NCI-H446 treated with DMSO at 0.1 percent for 48 hours (cell line): ENCODE data around the gene CTSK.
"Not testable (repeated sequence)": the region's sequence is repeated elsewhere in the genome, so short reads cannot be mapped to it uniquely, and the experiment has no call there.

ENCODE experiments used
- DNase-seq: peaks from one replicate; lab custom pipeline; 2025; lab: John Stamatoyannopoulos, UW

CTSK gene

DNA sequence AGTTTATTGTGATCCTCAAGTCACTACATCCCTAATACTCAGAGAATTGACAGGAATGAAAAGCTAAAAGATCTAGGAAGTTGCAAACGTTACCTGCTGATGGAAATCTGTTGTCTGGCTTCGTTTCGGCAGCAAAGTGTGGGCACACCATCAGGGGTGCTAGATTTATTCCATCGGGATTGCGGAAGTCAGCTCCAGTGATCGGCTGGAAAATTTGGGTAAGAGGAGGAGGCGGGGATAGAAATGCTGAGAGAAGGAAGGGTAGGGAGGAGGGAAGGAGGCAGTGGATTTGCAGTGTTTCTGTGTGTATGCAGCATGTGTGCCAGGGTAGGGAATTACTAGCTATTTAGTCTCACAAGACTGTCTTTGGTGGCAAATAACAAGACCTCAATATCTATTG is at the start of gene CTSK:
Gene CTSK, minus strand, starts transcription at position 140 of the 400 bp plus-strand sequence. CDS start 1,455 bp downstream, outside the sequence.
- no peak for DNase-seq

DNA sequence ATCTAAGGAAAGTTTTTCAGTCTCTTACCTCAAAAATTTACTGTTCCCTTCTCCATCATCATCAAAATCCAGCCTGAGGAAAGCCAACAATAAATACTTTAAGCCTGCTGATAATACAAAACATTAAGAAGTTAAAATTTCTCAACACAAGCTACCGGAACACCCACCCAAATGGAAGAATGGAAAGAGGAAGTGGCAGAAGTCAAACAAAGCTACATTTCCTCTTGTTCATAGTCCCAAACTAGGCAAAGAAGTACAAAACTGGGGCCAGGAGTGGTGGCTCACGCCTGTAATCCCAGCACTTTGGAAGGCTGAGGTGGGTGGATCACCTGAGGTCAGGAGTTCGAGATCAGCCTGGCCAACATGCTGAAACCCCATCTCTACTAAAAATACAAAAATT is 44.7 kb upstream of the CTSK start:
- not testable (repeated sequence) for DNase-seq

DNA sequence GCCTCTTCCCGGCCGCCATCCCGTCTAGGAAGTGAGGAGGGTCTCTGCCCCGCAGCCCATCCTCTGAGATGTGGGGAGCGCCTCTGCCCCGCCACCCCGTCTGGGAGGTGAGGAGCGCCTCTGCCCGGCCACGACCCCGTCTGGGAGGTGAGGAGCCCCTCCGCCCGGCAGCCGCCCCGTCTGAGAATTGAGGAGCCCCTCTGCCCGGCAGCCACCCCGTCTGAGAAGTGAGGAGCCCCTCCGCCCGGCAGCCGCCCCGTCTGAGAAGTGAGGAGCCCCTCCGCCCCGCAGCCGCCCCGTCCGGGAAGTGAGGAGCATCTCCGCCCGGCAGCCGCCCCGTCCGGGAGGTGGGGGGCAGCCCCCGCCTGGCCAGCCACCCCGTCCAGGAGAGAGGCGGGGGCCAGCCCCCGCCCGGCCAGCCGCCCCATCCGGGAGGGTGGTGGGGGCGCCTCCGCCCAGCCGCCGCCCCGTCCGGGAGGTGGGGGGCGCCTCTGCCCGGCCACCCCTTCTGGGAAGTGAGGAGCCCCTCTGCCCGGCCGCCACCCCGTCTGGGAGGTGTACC is 42.8 kb upstream of the CTSK start:
- not testable (repeated sequence) for DNase-seq

DNA sequence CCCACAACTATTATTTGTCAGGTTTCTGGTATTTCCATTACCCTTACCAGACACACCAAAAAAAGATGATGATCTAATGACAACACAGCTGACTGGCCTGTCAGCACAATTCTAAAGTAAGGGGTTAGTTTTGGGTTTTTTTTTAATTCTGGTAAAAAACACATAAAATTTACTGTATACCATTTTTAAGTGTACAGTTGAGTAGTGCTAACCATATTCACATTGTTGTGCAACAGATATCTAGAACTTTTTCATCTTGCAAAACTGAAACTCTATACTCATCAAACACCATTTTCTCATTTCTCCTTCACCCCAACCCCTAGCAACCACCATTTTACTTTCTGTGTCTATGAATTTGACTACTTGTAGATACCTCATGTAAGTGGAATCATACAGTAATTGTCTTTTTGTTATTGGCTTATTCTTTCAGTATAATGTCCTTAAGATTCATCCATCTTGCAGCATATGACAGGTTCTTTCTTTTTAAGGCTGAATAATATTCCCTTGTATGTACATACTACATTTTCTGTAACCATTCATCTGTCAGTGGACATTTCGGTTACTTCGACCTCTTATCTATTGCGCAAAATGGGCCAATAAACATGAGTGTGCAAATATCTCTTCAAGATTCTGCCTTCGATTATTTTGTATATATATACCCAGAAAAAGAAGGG is 38.5 kb upstream of the CTSK start:
- DNase-seq, result no peak

DNA sequence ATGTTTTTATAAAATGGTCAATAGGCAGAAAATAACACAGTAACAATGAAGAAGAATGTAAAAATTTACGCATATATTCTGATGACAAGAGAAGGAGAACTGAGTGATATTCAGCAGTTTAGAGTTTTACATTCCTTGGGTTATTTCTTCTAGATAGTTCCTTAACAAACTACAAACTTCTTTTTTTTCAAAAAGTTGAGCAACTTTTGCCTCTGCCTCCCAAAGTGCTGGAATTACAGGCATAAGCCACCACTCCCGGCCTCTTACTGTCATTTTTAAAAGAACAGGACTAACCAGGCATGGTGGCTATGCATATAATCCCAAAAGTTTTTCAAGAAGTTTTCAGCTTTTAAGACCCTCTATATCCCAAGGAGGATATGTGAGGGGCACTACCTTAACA is 35.4 kb upstream of the CTSK start:
- DNase-seq, result no peak

DNA sequence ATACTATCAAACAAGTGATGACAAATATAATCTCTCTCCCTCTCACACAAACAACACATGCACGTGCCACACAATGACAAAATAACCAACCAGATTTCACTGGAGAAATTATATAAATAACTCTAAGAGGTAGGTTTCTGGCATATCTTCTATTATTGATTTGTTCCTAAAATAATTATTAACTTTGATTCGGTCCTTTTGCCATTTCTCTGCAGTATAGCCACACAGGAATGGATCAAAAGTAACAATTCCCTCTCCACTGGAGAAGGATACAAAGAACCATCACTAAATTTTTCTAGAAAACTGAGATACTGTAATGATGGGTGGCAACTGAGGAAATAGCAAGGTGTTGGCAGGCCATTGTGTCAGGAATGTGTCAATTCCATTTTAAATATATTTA is 34.9 kb upstream of the CTSK start:
- no peak for DNase-seq

DNA sequence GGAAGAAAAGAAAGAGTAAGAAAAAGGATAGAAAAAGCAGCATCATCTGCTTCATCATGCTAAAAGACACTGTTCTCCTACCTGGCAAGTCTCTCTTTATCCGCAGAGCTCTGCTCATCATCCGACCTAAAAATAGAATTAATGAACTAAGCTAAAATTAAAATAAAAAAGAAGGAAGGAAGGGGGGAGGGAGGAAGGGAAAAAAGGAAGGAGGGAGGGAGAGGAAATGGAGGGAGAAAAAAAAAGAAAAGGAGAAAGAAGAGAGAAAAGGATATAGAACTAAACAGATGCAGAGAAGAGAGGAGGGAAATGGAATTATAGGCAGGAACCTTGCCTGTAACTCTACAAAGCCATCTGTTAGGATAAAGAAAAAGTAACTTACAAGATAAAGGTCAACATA is 34.3 kb upstream of the CTSK start:
- no peak for DNase-seq

DNA sequence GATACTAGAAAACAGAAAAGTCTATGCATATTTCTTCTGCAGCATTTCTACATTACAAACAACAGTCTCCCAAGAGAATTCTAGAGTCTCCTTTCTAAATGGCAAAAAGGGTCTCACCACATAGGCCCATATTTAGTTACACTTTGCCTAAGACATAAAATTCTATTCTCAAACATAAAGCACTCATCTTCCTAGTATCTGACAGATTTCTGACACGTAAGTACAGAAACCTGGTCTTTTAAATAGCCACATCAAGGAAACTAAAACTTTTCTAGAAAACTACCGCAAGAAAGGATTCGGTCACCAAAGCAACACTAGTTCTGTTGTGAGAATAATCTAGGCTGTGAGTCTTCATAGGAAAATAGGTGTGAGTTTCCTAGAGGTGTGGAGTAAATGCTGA is 33.6 kb upstream of the CTSK start:
- DNase-seq, result no peak

DNA sequence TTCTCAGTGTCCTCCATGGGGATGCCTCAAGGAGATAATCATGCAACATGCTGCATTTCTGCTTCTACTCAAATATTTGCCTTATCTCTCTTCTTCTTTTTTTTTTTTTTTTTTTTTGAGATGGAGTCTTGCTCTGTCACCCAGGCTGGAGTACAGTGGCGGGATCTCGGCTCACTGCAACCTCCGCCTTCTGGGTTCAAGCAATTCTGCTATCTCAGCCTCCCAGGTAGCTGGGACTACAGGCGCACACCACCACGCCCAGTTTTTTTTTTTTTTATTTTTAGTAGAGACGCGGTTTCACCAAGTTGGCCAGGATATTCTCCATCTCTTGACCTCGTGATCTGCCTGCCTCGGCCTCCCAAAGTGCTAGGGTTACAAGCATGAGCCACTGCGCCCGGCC is 32.8 kb upstream of the CTSK start:
- not testable (repeated sequence) for DNase-seq

DNA sequence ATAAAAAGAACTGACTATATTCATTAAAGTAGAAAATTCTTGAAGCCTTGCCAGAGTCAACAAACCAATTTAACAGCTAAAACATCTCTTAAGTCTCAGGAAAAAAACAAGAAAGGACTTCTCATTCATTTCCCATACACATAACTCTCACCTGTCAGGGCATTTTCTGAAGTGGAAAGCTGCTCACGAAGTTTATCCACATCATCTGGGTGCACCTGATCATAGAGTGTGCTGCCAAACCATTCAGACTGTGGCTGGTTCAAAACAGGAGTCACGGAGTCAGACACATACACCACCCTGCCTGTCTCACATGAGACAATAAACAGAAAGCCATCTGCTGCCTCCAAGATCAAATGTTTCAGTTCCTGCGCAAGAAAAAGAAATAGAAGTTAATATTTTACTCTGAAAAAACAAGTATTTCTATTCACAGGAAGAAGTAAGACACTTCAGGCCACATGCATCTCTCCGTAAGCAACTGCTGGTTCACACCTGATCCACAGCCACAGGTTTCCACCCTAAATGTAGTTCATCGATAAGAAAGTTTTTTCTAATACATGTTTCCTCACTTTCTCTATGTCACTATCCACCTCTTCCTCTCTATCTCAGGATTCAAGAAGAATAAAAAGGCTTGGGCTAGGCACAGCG is 28.2 kb upstream of the CTSK start:
- DNase-seq, result no peak

DNA sequence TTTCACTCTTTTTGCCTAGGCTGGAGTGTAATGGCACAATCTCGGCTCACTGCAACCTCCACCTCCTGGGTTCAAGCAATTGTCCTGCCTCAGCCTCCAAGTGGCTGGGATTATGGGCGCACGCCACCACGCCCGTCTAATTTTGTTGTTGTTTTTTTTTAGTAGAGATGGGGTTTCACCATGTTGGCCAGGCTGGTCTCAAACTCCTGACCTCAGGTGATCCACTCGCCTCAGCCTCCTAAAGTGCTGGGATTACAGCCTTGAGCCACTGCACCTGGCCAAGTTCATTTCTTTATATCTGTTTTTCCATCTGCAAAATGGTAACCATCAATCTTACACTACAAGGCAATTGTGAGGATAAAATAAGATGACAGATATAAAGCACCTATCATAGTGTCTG is 25.9 kb upstream of the CTSK start:
- DNase-seq, result not testable (repeated sequence)

DNA sequence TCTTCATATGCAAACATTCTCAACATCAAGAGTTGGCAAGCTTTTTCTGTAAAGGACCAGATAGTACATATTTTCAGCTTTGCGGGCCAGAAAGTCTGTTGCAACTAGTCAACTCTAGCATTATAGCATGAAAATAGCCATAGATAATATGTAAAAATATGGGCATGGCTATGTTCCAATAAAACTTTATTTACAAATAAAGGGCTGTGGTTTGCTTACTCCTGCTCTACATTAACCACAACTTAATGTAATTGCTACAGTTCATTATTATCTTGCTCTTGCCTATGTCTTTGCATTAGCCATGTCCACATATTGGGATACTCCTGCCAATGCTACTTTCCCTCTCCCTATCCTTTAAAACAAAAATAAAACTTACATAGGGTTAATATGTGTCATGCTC is 24.5 kb upstream of the CTSK start:
- DNase-seq, result no peak

DNA sequence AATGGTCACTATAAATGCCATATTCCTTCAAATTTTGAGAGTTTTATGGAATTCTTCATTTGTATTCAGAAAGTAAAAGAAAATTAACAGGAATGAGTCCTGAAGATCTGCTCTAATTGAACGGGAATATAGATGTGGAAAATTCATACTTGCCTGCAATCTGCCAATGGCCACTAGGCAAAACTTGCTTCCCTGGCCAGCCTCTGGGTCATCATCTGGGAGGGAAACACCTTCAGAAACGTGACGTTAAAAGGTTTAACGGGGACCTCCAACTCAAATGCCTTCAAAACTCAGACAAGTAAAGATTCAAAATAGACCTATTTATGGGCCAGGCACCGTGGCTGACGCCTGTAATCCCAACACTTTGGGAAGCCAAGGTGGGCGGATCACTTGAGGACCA is 21.7 kb upstream of the CTSK start:
- DNase-seq, result no peak

DNA sequence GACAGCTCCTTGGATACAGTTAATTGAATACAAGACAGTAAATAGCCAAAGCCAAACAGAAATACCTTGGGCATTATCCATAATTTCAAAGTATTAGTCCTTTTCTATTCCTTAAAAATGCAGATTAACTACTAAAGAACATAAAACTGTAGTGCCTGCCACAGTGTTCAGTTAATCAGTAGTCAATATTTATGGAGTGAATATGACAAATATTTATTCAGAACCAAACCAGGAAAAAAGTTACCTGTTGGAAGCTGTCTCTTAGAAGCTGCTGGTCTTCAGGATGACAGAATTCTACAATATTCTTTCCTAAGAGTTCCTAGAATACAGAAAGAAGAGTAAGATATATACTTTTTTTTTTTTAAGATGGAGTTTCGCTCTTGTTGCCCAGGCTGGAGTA is 18.2 kb upstream of the CTSK start:
- no peak for DNase-seq

DNA sequence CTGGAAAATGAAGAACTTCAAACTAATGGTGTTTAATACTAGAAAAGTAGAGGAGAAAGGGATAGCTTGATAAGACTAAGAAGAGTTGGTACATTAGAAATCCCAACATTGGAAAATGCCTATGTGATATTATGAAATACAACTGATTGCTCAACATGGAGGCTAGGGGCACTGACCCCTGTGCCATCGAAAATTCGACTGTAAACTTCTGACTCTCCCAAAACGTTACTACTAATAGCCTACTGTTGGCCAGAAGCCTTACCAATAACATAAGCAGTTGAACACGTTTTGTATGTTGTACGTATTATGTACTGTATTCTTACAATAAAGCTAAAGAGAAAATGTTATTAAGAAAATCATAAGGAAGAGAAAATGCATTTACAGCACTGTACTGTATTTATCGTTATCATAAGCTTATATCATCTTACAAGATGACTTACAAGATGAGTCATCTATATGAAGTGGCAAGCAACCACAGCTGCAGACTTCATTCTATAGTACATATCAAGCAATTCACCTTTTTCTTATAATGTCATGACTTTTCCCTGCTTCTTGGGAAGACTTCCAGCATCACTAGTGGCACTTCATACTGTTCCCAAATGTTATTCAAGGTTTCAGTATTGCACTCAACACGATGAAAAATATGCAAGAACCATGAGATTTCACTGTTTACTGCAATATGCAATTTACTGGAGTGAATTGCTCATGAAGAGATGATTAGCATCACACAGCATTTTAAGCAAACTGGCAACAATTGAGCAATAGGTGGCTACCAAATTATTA is 12.9 kb upstream of the CTSK start:
- DNase-seq, result no peak

DNA sequence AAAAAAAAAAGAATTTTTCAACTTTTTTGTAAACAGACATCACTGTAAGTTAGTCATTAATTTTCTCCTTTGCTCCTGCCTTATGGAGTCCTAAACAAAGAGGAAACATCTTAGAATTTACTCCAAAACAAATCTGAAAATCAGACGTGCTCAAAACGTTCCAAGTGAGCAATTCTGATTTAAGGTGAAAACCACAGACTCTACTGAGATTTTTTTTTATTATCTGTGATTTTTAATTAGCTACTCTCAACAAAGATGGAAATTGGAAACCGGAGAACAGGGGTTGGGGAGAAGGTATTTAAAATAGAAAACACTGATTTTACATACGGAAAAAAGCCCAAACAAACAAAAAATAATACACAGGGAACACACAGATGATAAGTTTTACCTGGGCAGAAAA is 7.8 kb upstream of the CTSK start:
- DNase-seq, result no peak

DNA sequence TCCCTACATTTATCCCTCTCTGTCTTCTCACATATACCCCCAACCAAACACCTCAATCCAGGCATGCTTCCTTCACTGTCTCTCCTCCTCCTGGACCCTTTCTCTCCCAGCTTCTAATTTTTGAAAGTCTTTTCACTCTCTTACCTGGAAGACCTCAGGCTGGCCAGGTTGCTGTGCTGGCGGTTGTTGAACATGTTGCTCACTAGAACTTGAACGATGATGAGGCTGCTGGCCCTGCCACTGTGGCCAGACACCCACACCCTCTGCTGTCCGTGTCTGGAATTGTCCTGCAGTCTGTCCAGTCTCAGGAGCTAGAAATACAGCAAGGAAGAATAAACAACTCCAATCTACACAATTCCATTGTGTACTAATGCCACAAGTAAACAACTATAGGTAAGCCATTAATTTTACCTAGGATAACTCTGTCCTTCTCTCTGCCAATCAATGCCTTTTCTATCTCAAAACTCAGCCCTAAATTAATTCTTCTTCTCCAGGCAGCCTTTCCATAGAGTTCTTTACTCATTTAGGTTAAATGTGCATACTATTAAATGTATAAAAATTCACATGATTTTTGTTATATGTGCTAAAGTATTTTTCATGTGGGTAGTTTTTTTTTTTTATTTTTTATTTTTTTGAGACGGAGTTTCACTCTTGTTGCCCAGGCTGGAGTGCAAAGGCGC is 5.1 kb upstream of the CTSK start:
- DNase-seq, result no peak

DNA sequence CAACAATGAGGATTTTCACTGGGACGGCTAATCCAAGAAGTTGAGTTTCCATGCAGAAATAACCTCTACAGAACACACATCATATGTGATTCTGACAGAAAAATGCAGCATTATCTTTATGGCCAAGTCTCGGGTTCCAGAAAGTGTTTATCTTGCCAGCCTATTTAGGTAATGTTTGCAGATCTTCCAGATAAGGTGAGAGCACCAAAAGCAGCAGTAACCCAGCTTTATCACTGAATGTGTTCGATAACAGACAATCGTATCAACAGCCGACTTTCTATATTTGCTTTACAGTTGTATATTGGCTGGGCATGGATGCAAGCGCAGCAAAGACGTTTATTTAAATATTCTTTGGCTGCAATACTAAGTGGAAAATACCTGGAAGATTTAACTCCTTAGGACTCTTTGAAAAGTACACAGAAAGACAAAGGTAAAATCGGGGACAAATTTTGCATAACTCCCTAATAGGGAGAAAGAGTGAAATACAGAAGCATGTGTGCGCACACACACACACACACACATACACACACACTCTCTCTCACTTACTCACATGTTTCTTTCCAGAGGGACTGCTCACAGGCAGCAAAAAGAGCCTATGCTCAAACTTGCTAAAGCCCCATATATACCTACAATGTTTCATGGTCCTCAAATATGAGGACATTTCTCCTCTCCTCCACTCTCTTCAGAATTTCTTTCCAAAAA is 3.0 kb upstream of the CTSK start:
- no peak for DNase-seq

DNA sequence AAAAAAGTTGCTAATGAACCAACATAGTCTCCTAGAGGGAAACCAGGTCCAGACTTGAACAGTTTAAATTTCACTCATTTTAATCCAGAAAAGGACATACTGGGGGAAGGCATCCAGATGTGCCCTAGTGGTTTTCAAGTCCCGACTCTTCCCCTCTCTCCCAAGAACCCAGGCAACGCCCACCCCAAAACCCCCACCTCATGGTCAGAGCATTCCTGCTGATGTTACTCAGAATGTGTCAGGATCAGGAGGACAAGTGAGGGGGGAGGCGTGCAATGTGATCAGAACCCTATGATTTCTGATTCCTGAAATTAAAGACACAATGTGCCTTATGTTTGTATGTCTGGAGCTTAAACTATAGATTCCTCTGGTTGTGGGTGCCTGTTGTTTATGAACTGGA is 1.6 kb upstream of the CTSK start:
- DNase-seq, result no peak

DNA sequence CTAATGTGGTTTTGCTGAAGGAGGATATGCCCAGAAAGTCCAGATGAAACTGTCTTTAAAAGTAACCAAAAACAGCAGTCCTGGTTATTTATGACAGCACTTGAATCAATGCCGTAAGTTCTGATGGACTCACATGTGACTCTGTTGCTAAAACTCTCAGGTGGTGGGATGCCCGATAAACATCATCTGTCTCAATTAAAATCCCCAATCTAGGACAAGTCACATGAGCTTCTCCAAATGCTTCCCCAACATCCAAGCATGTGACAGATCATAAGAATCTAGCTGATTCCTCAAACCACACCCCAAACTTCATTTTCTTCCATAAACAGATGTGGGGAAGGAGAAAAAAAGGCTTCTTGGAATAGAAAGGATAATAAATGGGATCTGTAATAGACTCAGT is 786 bp upstream of the CTSK start:
- DNase-seq, result no peak

DNA sequence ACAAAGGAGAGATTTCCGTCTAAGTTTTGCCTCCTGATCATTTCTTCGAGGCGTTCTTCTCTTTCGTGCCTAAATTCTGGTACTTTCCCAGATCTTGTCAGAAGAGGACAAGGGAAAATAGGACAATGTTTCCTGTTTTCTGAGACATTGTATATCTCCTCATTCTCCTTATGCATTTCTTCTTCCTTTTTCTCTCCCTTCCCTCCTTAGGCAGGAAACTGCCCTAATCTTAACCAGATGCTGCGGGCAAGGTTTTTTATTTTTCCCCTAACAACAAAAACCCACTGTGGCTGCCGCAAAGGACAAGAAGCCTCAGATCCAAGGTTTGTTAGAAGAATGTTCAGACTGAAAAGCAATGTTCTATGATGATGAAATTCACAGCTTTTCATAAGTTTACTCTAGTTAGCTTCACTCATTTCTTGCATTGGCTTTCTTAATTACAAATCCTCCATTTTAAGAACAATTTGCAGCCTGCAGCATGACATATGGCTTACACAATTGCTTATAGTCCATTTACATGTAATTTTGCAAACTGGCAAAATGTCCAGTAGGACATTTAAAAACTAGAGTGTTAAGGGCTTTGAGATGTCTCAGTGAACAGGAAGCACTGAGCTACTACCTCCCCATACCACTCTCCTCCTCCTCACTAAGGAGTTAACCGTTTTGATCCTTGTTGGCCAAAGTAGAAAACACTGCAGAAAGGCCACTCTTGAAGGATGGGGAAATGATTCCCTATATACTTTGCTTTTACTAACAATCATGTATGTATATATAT is 624 bp downstream of the CTSK start:
- no peak for DNase-seq
